GM21367 (cell line): ENCODE results near the gene CLSTN1.
A peak's percentile ranks its signal among the peaks of the same experiment; 100 is the strongest.
"Not testable (repeated sequence)": the region's sequence is repeated elsewhere in the genome, so short reads cannot be mapped to it uniquely, and the experiment has no call there.

Experiments
- ATAC-seq: cut with Tn5 transposase; IDR thresholded peaks from one replicate; pipeline ENCODE4 v1.9.1; 2021; ENCODE audit not compliant: unreplicated experiment

Gene CLSTN1

DNA sequence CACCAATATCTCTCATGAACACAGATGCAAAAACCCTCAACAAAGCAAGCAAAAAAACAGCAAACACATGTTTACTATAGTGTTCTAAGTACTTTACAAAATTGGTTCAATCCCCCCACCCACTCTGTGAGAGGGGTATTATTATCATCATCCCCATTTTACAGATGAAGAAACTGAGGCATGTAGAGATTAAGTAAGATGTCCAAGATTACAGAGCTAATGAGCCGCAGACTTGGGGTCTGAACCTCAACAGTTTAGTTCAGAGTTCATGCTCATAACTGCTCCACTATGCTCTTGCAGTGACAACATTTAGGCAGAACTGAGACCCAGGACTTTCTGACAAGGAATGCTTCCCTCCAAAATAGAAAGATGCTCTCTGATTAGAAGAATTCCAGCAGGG lies 21.9 kb downstream of the CLSTN1 start:
- no peak for ATAC-seq

DNA sequence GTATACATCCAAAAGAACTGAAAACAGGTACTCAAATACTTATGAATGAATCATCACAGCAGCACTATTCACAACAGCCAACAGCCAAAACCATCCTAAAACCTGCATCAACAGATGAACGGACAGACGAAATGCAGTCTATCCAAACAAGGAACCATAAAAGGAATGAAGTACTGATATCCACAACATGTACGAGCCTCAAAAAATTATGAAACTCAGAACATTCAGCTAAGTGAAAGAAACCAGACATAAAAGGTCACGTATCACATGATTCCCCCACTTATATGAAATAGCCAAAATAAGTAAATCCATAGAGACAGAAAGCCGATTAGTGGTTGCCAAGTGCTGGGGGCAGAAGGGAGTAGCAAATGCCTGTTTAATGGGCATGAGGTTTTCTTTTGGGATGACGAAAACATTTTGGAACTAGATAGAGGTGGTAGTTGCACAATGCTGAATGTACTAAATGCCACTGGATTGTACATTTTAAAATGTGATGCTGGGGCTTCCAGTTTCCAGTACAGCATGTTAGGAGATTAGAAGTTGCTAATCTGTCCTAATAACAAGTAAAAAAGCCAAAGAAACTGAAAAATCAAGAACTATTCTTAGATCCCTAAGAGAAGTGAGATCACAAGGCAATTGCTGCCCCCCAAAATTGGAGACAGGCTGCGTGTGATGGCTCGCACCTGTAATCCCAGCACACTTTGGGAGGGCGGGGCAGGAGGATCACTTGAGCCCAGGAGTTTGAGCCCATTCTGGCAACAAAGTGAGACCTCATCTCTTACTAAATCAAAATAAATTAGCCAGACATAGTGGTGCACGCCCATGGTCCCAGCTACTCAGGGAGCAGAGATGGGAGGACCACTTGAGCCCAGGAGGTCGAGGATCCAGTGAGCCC lies 25.3 kb downstream of the CLSTN1 start:
- ATAC-seq: no peak

DNA sequence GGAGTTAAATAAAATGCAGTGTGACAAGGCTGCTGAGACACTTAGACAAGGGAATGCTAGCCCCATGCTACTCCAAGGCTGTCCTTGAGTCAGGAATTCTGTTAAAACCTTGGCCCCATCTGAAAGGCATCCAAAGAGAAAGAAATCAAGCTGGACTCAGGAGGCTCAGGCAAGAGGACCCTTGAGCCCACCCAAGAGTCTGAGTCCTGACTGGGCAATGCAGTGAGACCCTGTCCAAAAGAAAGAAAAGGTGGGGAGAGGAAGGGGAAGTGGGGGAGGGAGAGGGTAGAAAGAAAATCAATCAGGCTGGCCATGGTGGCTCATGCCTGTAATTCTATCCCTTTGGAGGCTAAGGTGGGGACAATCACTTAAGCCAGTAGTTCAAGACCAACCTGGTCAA lies 26.7 kb downstream of the CLSTN1 start:
- ATAC-seq: no peak

DNA sequence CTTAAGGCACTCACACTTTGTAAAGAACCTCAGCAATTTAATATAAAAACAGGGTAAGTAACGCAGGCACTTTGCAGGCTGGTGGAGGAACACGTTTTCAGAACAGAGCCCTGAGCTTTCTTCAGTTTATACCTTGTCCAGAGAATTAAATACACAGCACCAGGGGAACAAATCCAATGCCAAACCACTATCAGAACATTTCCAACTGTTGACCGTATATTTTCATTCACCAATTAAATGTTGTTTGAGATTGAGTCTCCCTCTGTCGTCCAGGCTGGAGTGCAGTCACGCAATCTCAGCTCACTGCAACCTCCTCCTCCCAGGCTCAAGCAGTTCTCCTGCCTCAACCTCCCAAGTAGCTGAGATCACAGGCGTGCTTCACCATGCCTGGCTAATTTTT lies 29.7 kb downstream of the CLSTN1 start:
- no peak for ATAC-seq

DNA sequence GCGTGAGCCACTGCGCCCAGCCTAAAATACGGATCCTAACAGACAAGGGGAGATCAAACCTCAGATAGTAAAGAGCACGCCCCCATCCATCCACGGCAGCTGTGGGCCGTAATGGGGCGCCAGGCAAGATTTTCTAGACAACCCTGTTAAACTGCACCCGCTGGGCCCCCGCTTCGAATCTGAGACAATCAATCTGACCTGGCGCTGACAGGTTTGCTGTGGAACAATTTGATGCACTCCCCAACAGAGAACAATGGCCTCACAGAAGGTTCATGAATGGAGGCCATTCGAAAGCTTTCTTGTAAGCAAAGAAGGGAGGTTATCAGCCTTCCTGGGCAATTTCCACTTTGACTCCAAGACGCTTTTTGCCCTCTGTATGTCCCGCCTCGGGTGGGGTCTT lies 30.5 kb downstream of the CLSTN1 start:
- ATAC-seq: no peak

DNA sequence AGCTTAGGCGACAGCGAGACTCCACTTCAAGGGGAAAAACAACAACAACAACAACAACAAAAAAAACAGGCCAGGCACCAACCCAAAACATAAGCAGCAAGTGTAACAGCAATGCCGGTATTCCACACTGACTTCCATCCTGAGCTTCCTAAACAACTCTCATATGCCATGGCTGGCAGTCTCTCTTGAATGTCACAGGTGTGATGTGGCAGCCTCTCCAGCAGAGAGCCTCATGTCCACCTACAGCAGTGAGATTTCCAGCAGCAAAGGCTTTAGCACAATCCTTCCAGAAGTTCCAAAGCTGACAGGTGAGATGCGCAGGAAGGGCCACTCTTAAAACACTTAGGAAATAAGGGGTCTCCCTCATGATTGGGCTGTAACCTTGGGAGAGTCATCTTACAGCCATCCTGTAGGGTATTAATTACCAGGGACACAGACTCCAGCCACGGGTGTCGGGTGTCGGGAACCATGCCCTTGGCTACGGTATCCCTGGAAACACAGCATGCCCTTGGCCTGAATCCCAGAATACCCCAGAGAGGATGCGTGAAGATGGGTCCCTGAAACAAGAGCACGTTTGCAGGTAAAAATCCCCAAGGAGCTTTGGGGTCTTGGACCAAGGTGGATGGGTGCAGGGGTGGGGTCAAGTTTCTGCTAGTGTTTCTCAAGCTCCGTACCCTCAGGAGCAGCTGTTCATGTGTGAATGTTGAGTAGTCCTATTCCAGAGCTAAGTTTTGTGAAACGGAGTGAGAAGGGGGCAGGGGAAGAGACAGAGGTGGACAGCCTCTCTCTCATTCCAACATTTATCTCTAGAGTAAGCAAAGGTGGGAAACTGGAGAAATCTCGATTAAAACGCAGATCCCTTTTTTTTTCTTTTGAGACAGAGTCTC lies 31.4 kb downstream of the CLSTN1 start:
- no peak for ATAC-seq

DNA sequence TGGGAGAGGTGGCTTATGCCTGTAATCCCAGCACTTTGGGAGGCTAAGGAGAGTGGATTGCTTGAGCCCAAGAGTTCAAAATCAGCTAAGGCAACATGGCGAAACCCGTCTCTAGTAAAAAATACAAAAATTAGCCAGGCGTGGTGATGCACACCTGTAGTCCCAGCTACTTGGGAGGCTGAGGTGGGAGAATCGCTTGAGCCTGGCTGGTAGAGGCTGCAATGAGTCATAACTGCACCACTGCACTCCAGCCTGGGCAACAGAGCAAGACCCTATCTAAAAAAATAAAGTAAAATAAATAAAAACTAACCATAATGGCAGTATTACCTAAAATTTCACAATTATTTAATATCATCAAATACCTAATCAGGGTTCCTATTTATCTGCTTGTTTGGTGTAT lies 34.1 kb downstream of the CLSTN1 start:
- ATAC-seq: not testable (repeated sequence)

DNA sequence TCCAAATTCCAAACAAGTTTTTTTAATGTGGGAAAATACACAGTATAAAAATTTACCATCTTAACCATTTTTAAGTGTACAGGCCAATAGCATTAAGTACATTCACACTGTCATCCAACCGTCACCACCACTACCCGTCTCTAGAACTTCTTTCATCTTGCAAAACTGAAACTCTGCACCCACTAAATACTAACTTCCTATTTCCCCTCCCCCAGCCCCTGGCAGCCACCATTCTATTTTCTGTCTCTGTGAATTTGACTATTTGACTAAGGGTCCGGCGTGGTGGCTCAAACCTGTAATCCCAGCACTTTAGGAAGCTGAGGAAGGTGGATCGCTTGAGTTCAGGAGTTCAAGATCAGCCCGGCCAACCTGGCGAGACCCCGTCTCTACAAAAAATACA lies 36.1 kb downstream of the CLSTN1 start:
- peak; percentile 48 for ATAC-seq

DNA sequence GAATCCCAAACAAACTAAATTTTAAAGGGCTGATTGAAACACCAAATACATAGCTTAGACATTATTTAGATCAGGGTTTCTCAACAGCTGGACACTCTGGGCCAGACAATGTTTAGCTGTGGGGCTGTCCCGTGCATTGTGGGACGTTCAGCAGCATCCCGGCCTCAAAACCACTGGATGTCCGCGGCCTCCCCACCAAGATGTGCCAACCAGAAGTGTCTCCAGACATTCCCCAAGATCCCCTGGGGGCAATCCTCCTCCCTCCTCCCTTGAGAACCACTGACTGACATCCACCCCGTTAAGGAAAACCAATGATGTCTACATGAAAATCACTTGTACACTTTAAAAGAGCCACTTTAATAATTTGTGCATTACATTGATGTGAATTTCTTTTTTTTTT lies 38.4 kb downstream of the CLSTN1 start:
- no peak for ATAC-seq

DNA sequence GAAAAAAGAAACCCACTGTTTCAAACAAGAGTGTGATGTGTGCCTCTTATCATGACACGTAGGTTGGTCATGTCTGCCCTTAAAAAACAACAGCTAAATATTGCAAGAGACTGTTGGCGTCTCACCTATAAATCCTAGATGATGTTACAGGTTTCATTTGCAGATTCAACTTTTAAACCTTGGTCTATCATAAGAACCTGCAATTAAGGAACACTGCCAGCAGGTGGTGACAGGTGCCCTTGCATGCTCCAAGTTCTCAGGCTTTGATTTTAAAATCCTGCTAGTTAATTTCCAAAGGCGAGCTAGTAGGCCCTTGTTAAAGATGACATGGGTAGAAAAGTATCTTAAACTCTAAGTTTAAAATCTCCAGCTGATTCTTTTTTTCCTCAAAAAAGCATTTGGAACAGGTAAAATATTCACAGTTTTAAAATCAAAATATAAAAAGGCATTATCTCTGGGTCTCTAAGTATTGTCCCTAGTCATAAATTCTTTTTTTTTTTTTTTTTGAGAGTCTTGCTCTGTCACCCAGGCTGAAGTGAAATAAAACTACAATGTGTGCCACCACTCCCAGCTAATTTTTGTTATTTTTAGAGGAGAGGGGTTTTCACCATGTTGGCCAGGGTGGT lies 39.1 kb downstream of the CLSTN1 start:
- ATAC-seq: no peak

DNA sequence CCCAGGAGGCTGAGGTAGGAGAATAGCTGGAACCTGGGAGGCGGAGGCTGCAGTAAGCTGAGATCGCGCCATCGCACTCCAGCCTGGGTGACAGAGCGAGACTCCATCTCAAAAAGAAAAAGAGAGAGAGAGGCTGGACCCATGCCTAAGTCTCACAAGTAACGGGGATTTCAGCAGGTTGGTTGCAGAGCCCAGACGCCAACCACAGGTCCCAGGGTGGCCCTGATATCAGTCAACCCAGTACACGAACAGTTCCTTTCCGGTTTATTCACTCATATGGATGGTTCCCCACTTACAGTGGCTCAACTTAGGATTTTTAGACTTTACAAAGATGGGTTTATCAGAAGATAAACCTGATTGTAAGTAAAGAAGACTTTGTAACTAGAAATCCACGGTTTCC lies 40.9 kb downstream of the CLSTN1 start:
- no peak for ATAC-seq

DNA sequence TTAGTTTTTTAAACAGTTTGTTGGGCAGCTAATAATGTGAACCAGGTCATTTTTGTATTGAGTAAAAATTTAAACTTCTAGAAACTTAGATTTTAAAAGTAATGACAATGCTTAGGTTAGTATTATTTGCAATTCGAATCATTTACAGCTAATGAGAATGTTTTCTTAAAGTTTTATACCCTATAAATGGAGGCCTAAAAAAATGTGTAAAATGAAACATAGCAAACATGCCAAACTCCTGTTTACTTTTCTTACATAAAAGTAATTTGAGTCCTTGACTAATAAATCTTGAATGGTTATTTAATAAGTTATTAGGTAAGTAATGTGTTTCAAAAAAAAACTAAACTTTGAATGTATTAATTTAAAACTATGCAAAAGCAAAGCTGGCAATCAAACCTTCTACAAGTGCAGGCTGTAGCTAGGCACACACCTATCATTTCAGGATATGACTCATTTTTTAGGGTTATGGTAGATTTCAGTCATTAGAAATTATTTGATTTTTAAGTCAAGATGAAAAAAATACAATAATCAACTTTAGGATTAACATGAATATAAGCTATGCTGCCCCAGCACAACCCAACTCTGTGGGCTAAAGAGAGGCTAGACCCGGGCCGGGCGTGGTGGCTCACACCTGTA lies 41.5 kb downstream of the CLSTN1 start:
- ATAC-seq: no peak

DNA sequence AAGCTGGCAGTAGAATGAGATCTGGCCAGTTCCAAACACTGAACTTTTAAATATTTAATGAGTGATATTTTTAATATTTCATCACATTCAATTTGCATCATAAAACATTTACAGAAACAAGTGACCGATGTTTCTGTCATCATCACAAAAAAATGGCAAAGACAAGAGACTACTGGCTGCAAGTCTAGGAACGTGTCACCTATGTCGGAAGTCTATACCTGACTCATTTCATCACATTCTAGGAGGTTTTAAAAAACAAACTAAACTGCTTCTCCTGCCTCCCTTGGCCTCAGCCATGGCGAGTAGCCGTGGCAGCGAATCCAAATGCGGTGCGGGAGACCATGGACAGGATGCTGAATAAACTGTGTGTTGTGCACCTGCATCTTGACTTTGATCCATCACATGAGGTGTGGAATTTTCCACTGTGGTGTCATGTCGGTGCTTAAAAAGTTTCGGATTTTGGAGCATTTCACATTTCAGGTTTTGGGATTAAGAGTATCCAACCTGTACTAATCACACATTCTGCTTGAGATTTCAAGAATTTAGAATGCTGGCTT lies 43.1 kb downstream of the CLSTN1 start:
- ATAC-seq: no peak

DNA sequence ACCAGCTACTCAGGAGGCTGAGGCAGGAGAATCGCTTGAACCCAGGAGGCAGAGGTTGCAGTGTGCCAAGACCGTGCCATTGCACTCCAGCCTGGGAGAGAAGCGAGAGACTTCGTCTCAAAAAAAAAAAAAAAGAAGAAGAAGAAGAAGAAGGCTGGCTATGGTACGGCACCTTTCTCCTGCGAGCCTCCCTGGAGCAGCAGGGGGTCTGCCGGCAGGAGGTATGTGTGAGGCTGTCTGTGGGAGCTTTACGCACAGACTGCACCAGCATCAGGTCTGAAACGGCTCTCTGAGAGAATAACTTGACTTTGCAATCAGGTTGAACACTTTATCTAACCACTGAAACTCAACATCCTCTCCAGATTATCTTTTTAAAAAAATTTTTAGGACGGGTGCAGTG lies 44.9 kb downstream of the CLSTN1 start:
- no peak for ATAC-seq

DNA sequence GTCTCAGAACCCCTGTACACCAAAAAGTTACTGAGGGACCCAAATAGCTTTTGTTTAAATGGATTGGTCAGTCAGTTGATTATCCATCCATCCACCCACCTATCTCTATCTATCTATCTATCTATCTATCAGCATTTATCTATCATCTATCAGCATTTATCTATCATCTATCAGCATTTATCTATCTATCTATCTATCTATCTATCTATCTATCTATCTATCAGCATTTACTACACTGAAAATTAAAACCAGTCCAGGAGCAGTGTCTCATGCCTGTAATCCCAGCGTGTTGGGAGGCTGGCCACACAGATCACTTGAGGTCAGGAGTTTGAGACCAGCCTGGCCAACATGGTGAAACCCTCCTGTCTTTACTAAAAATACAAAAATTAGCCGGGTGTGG lies 47.1 kb downstream of the CLSTN1 start:
- ATAC-seq: no peak

DNA sequence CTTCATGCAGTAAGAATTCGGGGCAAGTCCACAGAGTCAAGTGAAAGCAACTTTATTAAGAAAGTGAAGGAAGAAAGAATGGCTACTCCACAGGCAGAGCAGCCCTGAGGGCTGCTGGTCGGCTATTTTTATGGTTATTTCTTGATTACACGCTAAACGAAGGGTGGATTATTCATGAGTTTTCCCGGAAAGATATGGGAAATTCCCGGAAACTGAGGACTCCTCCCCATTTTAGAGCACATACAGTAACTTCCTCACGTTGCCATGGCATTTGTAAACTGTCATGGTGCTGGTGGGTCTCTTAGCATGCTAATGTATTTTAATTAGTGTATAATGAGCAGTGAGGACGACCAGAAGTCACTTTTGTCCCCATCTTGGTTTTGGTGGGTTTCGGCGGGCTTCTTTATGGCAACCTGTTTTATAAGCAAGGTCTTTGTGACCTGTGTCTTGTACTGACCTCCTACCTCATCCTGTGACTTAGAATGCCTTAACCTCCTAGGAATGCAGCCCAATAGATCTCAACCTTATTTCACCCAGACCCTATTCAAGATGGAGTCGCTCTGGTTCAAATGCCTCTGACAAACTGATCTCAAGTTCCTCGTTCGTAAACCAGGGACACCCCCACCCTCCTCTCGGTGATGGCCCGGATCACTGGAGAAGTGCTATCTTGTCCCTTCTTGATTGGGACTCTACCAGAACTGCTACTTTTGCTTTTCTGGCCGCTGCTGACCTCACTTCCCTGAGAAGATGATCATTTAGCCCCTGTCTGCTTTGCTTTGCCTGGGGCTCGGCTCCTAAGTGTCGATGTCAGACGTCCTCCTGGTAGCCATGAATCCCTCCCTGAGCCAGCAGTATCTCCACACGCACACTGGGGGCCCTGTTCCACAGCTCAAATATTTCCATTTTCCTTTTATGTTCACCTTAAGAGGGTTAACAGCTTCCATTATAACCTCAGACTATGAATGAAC lies 48.8 kb downstream of the CLSTN1 start:
- ATAC-seq: no peak

DNA sequence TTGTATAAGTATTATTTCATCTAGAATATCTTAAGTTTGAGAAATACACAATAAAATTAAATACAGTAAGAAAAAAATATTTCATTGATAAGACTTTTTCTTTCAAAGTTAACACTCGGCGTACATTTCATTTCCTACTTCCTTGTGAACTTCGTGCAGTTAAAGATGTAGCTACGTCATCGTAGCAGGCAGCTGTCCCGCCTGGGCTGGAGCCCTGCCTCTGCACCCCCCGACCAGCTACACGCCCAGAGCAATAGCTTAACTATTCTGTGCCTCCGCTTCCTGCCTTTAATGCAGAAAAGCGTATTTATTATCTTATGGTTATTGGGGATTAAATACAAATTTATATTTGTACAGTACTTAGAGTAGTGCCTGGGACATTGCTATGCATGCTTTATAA lies 53.5 kb downstream of the CLSTN1 start:
- ATAC-seq: no peak

DNA sequence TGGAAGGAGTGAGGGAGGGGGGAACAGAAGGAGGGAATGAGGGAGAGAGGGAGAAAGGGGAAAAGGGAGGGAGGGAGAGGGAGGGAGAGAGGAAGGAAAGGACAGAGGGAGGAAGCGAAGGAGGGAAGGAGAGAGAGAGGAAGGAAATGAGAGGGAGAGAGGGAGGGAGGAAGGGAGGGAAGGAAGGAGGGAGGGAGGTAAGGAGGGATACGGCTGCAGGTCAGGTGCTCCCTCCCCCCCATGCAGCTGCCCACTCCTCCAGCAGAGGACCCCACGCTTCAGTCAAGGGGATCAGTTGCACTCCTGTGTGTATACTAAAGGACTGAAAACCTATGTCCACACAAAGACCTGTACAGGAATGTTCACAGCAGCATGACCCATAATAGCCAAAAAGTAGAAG lies 54.8 kb downstream of the CLSTN1 start:
- ATAC-seq: no peak

DNA sequence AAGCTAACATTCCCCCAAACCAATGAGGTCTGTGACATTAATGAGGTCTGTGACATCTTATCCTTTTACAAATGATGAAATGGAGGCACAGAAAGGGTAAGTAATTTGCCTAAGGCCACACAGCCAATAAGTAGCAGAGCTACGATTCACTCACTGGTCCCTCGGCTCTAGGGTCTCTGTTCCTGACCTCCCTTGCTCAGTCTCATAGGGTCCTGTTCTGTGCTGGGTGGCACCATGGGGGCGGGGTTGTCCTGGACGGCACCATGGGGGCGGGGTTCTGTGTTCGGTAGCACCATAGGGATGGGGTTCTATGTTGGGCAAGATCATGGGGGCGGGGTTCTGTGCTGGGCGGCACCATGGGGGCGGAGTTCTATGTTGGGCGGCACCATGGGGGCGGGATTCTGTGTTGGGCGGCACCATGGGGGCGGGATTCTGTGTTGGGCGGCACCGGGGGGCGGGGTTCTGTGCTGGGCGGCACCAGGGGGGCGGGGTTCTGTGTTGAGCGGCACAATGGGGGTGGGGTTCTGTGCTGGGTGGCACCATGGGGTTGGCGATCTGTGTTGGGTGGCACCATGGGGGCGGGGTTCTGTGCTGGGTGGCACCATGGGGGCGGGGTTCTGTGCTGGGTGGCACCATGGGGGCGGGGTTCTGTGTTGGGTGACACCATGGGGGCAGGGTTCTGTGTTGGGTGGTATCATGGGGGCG lies 55.6 kb downstream of the CLSTN1 start:
- no peak for ATAC-seq
